HUES6 (cell line): ENCODE data around the gene CAP1.
"Not testable (repeated sequence)": the region's sequence is repeated elsewhere in the genome, so short reads cannot be mapped to it uniquely, and the experiment has no call there.

ENCODE experiments used
- H3K27ac ChIP-seq: 2 replicates; pipeline ENCODE4 v1.7.0; 2013; ENCODE audit warnings: low read depth, mild to moderate bottlenecking, low read length, inconsistent platforms
- H3K27me3 ChIP-seq: 2 replicates; pipeline ENCODE4 v1.6.1; 2013; ENCODE audit warnings: low read length; ENCODE audit not compliant: control insufficient read depth, insufficient read depth
- H3K36me3 ChIP-seq: 2 replicates; pipeline ENCODE4 v1.6.1; 2013; ENCODE audit warnings: low read length; ENCODE audit not compliant: control insufficient read depth, insufficient read depth
- H3K4me1 ChIP-seq: 2 replicates; pipeline ENCODE4 v1.6.1; 2013; ENCODE audit warnings: low read length; ENCODE audit not compliant: control insufficient read depth, insufficient read depth
- H3K4me3 ChIP-seq: 2 replicates; pipeline ENCODE4 v1.5.1; 2013; ENCODE audit warnings: low read depth, low read length
- H3K9ac ChIP-seq: one replicate; pipeline ENCODE4 v1.6.1; 2013; ENCODE audit warnings: mild to moderate bottlenecking, low read length
- H3K9me3 ChIP-seq: 2 replicates; pipeline ENCODE4 v1.6.1; 2013; ENCODE audit warnings: low read depth, low read length; ENCODE audit not compliant: control insufficient read depth, insufficient read depth

The CAP1 gene

DNA sequence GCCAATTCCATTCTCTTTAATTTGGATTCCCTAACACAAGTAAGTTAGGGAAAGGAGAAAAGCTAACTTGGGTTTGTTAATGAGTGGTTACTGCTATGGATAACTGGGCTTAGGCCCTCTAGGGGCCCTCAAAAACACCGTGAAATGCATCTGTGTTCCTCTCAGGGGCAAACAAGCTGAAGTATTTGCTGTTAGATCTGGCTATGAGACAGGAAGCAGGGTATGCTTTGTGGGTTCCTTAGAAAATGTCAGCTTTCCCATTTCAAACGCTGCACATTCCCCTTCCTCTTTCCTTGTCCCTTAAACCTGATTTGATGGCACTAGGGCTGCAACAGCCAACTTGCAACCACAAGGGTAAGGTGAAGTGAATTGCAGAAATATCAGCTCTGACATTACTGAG is 5.7 kb upstream of the CAP1 start:
- Histone ChIP-seq H3K27me3 (no peaks in the 10 kb centered on the region), H3K9ac (no peak overlapping the region), H3K36me3 (no peaks in the 10 kb centered on the region), H3K9me3 (no peaks in the 10 kb centered on the region), H3K4me3 (no peak overlapping the region), H3K4me1 (peaks cover 7% of the 10 kb centered on the region; the same call in 1 of the 2 replicates), H3K27ac (no peak overlapping the region)

DNA sequence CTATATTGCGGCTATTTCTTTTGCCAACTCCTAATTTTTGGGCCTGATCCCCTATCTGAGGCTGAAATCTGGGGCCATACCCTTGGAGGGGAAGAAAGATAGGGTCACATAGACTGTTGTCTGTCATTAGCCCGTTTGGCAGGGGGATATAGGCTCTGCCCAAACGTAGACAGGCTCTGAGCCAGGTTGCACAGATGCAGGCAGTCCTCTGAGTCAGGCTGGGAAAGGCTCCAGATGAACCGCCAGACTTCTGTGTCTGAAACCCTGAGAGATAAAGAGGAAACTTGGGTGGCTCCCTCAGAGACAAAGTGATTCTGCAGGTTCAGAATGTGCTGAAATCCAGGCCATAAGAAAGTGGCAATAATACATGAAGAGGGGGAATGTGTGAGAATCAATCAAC is 4.0 kb upstream of the CAP1 start:
- peaks cover 8% of the 10 kb centered on the region; the same call in 1 of the 2 replicates for H3K4me1 ChIP-seq
- H3K27ac ChIP-seq = no peak overlapping the region
- H3K27me3 ChIP-seq = no peaks in the 10 kb centered on the region
- no peak overlapping the region for H3K4me3 ChIP-seq
- H3K9me3 ChIP-seq = no peaks in the 10 kb centered on the region
- H3K36me3 ChIP-seq = no peaks in the 10 kb centered on the region
- H3K9ac ChIP-seq = no peak overlapping the region

DNA sequence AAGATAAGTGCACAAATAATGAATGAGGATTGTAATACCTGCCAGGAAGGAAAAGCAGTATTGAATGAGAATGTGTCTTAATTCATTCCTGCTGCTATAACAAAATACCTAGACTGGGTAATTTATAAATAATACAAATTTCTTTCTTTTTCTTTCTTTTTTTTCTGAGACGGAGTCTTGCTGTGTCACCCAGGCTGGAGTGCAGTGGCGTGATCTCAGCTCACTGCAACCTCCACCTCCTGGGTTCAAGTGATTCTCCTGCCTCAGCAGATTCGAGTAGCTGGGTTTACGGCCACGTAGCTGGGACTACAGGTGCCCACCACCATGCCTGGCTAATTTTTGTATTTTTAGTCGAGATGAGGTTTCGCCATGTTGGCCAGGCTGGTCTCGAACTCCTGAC is 3.3 kb upstream of the CAP1 start:
- H3K36me3 ChIP-seq, H3K27me3 ChIP-seq, H3K4me3 ChIP-seq, H3K9ac ChIP-seq, H3K9me3 ChIP-seq, H3K27ac ChIP-seq: not testable (repeated sequence)
- peaks cover 12% of the 10 kb centered on the region; the same call in 1 of the 2 replicates for H3K4me1 ChIP-seq

DNA sequence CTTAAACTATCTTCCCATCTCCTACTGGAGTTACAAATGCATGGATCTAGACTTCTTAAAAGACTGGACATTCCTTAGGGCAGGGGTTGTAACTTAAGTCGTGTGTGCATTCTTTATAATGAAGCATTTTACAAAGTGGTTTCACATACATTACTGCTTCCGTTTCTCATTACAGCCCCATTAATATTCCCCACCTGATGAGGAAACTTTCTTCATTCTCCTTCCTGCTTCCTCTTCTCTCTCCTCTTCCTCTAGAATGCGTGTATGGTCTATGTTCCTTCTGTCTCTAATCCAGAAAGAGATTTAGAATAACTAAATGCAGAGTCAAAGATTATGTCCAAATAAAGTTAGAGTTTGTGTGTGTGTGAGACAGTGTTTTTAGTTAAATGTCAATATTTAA is 1.8 kb upstream of the CAP1 start:
- Histone ChIP-seq H3K4me3 (0 out of 2 replicates have a peak overlapping the region, but pooled peaks have one; percentile 84), H3K4me1 (peaks cover 12% of the 10 kb centered on the region; the same call in 1 of the 2 replicates), H3K36me3 (peaks cover 14% of the 10 kb centered on the region), H3K27ac (peak overlapping the region; percentile 98; the same call in 1 of the 2 replicates), H3K27me3 (no peaks in the 10 kb centered on the region), H3K9ac (no peak overlapping the region), H3K9me3 (no peaks in the 10 kb centered on the region)

- Histone ChIP-seq H3K36me3 (peaks cover 14% of the 10 kb centered on the region), H3K4me3 (peak overlapping the region; percentile 84), H3K9me3 (no peaks in the 10 kb centered on the region), H3K27me3 (no peaks in the 10 kb centered on the region), H3K27ac (peak overlapping the region; percentile 98), H3K9ac (peak overlapping the region; percentile 100), H3K4me1 (peaks cover 12% of the 10 kb centered on the region; the same call in 1 of the 2 replicates)
Measured at GRCh38 chr1:40039245-40039756, 1.2 kb upstream of the CAP1 start.

DNA sequence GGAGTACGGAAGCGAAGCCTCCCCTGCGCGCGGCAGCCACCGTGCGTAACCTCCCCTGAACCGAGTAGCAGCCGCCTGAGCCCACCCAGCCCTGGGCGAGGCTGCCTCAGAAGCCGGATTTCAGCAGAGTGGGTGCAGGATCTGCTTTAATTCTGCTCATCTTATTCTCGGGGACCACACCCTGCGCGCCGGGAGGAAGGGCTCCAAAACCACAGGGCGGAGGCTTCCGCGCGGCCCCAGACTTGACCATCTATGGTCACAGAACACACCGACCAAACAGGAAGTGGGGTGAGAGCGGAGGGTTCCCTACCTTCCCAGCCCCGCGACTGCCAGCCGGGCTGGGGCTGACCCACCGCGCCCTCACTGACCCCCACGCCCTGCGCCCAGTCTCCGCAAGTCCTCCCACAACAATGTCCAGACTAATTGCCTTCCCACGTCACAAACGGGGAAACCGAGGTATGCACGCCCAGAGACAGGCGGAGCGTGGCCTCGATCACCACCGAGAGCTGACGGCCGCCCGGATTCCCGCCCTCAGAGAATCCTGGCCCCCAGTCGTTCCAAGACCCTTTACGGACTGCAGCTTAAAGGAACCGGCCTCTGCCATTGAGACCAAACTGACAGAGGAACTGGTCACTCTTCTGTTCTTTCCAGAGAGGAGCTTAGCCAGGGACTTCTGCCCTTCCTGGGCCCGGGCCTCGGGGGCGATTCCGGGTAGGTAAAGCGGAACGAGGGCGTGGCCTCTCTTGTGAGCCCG is 595 bp upstream of the CAP1 start:
- Histone ChIP-seq H3K27ac (peak overlapping the region; percentile 98), H3K9ac (peak overlapping the region; percentile 100), H3K36me3 (peaks cover 14% of the 10 kb centered on the region), H3K4me1 (peaks cover 12% of the 10 kb centered on the region; the same call in 1 of the 2 replicates), H3K4me3 (peak overlapping the region; percentile 84), H3K27me3 (no peaks in the 10 kb centered on the region), H3K9me3 (no peaks in the 10 kb centered on the region)

- Histone ChIP-seq H3K9ac (peak overlapping the region; percentile 99), H3K27me3 (no peaks in the 10 kb centered on the region), H3K9me3 (no peaks in the 10 kb centered on the region), H3K36me3 (peaks cover 20% of the 10 kb centered on the region), H3K4me1 (peaks cover 12% of the 10 kb centered on the region; the same call in 1 of the 2 replicates), H3K4me3 (peak overlapping the region; percentile 98), H3K27ac (peak overlapping the region; percentile 85; the same call in 1 of the 2 replicates)
Measured at GRCh38 chr1:40041466-40041838, 923 bp downstream of the CAP1 start.

GRCh38 chr1:40042341-40042740 is 1.8 kb downstream of the CAP1 start:
- Histone ChIP-seq H3K27ac (no peak overlapping the region), H3K9ac (no peak overlapping the region), H3K4me1 (peaks cover 12% of the 10 kb centered on the region; the same call in 1 of the 2 replicates), H3K27me3 (no peaks in the 10 kb centered on the region), H3K4me3 (peak overlapping the region; percentile 18; the same call in 1 of the 2 replicates), H3K36me3 (peaks cover 21% of the 10 kb centered on the region), H3K9me3 (no peaks in the 10 kb centered on the region)

DNA sequence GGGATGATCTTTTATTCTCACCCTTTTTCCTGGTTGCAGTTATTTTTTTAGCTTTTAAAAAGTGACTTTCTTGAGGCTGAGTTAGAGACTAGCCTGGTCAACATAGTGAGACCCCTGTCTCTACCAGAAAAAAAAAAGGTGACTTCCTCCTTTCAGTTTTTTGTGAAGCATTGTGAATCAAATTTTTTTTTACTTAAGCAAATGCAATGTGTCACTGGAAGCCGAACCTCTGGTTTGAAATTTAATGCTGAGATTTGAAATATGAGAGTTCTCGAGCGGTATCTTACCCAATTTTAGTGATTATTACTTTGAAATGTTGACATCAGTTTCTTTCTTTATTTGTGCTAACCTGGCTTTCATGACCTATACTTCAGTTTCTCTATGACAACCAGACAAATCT is 3.6 kb downstream of the CAP1 start:
- peaks cover 23% of the 10 kb centered on the region for H3K36me3 ChIP-seq
- H3K27me3 ChIP-seq = no peaks in the 10 kb centered on the region
- peaks cover 9% of the 10 kb centered on the region; the same call in 1 of the 2 replicates for H3K4me1 ChIP-seq
- no peak overlapping the region for H3K4me3 ChIP-seq
- H3K9me3 ChIP-seq = no peaks in the 10 kb centered on the region
- H3K27ac ChIP-seq = no peak overlapping the region
- no peak overlapping the region for H3K9ac ChIP-seq

DNA sequence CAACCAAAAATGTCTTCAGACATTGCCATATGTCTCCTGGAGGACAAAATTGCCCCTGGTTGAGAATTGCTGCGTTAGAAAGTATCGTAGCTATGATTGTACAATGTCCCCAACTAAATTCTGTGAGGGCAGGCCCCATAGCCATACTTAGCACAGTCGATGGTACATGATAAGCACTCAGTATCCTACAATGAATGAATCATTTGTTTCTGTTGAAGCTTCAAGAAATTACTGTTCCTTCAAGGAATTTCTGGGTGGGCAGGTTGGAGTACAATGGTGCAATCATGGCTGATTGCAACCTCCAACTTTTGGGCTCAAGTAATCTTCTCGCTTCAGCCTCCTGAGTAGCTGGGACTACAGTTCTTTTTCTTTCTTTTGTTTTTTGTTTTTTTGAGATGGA is 4.7 kb downstream of the CAP1 start:
- H3K9ac ChIP-seq = no peak overlapping the region
- no peak overlapping the region for H3K4me3 ChIP-seq
- peaks cover 6% of the 10 kb centered on the region; the same call in 1 of the 2 replicates for H3K4me1 ChIP-seq
- peaks cover 31% of the 10 kb centered on the region for H3K36me3 ChIP-seq
- H3K27ac ChIP-seq = no peak overlapping the region
- no peaks in the 10 kb centered on the region for H3K27me3 ChIP-seq
- no peaks in the 10 kb centered on the region for H3K9me3 ChIP-seq

DNA sequence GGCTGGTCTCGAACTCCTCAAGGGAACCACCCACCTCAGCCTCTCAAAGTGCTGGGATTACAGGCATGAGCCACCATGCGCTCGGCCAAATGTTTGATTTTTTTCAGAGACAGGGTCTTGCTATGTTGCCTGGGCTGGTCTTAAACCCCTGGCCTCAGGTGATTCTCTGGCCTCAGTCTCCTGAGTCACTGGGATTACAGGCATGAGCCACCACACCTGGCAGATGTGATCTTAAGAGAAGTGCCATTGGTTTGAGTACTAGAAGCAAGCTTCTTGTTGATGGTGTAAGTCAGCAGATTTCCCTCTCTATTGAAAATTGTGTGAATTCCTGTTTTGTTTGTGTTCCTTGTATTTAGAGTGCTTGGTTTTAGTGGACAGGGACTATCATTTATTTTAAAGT is 5.2 kb downstream of the CAP1 start:
- no peak overlapping the region for H3K4me3 ChIP-seq
- H3K4me1 ChIP-seq = peaks cover 6% of the 10 kb centered on the region; the same call in 1 of the 2 replicates
- H3K36me3 ChIP-seq = peaks cover 35% of the 10 kb centered on the region
- H3K27ac ChIP-seq = no peak overlapping the region
- H3K9me3 ChIP-seq = no peaks in the 10 kb centered on the region
- no peak overlapping the region for H3K9ac ChIP-seq
- H3K27me3 ChIP-seq = no peaks in the 10 kb centered on the region
